OCI-LY7 (cell line): ENCODE measurements around the gene CAPN5.

ENCODE experiments used
- EZH2phosphoT487 ChIP-seq: fragments of 200-600 bp; sonication (generic); IDR thresholded peaks from 2 replicates; pipeline ENCODE4 v1.6.1; 2018; ENCODE audit warnings: low read depth, borderline replicate concordance, mild to moderate bottlenecking, mixed run types, antibody characterized with exemption, low read length, moderate library complexity, mixed read lengths
- TF ChIP-seq, protein P1 (sequence below): fragments of 200-600 bp; sonication (generic); conservative IDR thresholded peaks from 2 replicates; pipeline ENCODE4 v1.5.1; 2014; ENCODE audit warnings: mild to moderate bottlenecking, antibody characterized with exemption, low read length, moderate library complexity, mixed read lengths

DNA sequence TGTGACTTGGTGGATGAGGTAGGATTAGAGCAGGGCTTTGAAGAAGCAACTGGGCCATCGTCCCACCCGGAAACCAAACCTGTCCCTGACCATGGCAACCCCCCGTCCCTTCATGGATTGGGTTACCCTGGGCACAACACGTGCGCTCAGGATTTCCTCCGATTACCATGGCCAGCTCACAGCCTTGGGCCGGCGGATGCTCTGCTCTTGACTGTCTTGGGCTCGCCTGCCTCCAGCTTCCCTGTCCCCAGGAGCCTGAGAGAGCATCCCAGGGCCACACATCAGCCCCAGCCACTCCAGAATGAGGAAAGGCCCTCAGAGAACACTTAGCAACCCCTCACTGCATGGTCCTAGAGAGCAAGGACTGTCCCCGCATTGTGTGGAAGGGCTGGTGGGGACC, 84.1 kb downstream of the CAPN5 start:
- TF ChIP-seq, protein P1, sequence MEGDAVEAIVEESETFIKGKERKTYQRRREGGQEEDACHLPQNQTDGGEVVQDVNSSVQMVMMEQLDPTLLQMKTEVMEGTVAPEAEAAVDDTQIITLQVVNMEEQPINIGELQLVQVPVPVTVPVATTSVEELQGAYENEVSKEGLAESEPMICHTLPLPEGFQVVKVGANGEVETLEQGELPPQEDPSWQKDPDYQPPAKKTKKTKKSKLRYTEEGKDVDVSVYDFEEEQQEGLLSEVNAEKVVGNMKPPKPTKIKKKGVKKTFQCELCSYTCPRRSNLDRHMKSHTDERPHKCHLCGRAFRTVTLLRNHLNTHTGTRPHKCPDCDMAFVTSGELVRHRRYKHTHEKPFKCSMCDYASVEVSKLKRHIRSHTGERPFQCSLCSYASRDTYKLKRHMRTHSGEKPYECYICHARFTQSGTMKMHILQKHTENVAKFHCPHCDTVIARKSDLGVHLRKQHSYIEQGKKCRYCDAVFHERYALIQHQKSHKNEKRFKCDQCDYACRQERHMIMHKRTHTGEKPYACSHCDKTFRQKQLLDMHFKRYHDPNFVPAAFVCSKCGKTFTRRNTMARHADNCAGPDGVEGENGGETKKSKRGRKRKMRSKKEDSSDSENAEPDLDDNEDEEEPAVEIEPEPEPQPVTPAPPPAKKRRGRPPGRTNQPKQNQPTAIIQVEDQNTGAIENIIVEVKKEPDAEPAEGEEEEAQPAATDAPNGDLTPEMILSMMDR = no peak
- no peak for TF ChIP-seq EZH2phosphoT487
